PC-3 (cell line): ENCODE data around the gene UBA6.

Experiments used
- CTCF ChIP-seq: fragments of 300-600 bp; sonication (generic); conservative IDR thresholded peaks from 2 replicates; pipeline ENCODE4 v1.5.1; 2017; ENCODE audit warnings: antibody characterized with exemption, low read depth, mild to moderate bottlenecking, low read length
- EZH2 ChIP-seq: fragments of 300-600 bp; sonication (generic); IDR thresholded peaks from one replicate; pipeline ENCODE4 v1.6.1; 2017; ENCODE audit warnings: antibody characterized with exemption, mild to moderate bottlenecking, low read length; ENCODE audit not compliant: unreplicated experiment
- EZH2phosphoT487 ChIP-seq: fragments of 300-600 bp; sonication (generic); IDR thresholded peaks from 2 replicates; pipeline ENCODE4 v1.6.1; 2018; ENCODE audit warnings: mild to moderate bottlenecking, antibody characterized with exemption, low read length, borderline replicate concordance

GRCh38 chr4:67736262-67736661, 35.3 kb upstream of the UBA6 start:
- TF ChIP-seq CTCF (no peak), EZH2 (no peak), EZH2phosphoT487 (no peak)
